Measurements from ENCODE around the gene DNAJC12.
"Not testable (repeated sequence)": the region's sequence is repeated elsewhere in the genome, so short reads cannot be mapped to it uniquely, and the experiment has no call there.

DNAJC12 gene

GRCh38 chr10:67783606-67784294 is 54.2 kb downstream of the DNAJC12 start:
- Histone ChIP-seq H4K20me1 (ENCODE audit: insufficient read depth, low read length) (no peaks in the 10 kb centered on the region), H3K27me3 (ENCODE audit: insufficient read depth, low read length) (no peaks in the 10 kb centered on the region), H3K27ac (ENCODE audit: low read depth, low read length, poor library complexity, severe bottlenecking) (peak overlapping the region; percentile 50), H3K9me3 (ENCODE audit: low read length) (no peaks in the 10 kb centered on the region), H3F3A (ENCODE audit: insufficient read depth, low read length) (peaks cover 3% of the 10 kb centered on the region; the same call in 1 of the 2 replicates), H3K4me2 (ENCODE audit: low read length) (peak overlapping the region; percentile 58), H3K9me2 (ENCODE audit: low read depth, low read length) (no peaks in the 10 kb centered on the region), H3K79me2 (ENCODE audit: insufficient read depth, low read length) (no peaks in the 10 kb centered on the region), H2AFZ (ENCODE audit: low read length) (peak overlapping the region; percentile 49), H3K9ac (ENCODE audit: low read length) (peak overlapping the region; percentile 22), H3K4me1 (ENCODE audit: insufficient read depth, low read length, severe bottlenecking) (peaks cover 54% of the 10 kb centered on the region), H3K4me3 (ENCODE audit: low read depth, low read length, poor library complexity, severe bottlenecking) (peak overlapping the region; percentile 37), H3K36me3 (ENCODE audit: insufficient read depth, low read length) (no peaks in the 10 kb centered on the region)
- TF ChIP-seq EZH2 (IDR thresholded peaks at IDR 0.05; ENCODE audit: borderline replicate concordance, low read length): no peak
- TF ChIP-seq, protein P1, sequence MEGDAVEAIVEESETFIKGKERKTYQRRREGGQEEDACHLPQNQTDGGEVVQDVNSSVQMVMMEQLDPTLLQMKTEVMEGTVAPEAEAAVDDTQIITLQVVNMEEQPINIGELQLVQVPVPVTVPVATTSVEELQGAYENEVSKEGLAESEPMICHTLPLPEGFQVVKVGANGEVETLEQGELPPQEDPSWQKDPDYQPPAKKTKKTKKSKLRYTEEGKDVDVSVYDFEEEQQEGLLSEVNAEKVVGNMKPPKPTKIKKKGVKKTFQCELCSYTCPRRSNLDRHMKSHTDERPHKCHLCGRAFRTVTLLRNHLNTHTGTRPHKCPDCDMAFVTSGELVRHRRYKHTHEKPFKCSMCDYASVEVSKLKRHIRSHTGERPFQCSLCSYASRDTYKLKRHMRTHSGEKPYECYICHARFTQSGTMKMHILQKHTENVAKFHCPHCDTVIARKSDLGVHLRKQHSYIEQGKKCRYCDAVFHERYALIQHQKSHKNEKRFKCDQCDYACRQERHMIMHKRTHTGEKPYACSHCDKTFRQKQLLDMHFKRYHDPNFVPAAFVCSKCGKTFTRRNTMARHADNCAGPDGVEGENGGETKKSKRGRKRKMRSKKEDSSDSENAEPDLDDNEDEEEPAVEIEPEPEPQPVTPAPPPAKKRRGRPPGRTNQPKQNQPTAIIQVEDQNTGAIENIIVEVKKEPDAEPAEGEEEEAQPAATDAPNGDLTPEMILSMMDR (IDR thresholded peaks at IDR 0.05; ENCODE audit: low read length): no peak

DNA sequence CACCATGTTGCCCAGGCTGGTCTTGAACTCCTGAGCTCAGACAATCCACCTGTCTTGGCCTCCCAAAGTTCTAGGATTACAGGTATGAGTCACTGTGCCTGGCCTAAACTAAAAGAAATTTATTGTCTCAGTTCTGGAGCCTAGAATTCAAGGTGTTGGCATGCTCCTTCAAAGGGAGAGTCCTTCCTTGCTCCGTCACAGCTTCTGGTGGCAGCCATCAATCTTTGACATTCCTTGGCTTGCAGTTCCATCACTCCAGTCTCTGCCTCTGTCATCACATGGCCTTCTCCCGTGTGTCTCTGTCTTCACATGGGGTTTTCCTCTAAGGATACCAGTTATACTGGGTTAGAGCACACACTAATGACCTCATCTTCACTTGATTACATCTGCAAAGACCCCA is 55.5 kb downstream of the DNAJC12 start:
- H3K9me2 ChIP-seq (ENCODE audit: low read depth, low read length): no peaks in the 10 kb centered on the region
- peaks cover 3% of the 10 kb centered on the region; the same call in 1 of the 2 replicates for H3F3A ChIP-seq (ENCODE audit: insufficient read depth, low read length)
- H3K4me1 ChIP-seq (ENCODE audit: insufficient read depth, low read length, severe bottlenecking): peaks cover 44% of the 10 kb centered on the region
- H3K36me3 ChIP-seq (ENCODE audit: insufficient read depth, low read length): no peaks in the 10 kb centered on the region
- no peak overlapping the region for H3K27ac ChIP-seq (ENCODE audit: low read depth, low read length, poor library complexity, severe bottlenecking)
- H4K20me1 ChIP-seq (ENCODE audit: insufficient read depth, low read length): no peaks in the 10 kb centered on the region
- no peaks in the 10 kb centered on the region for H3K27me3 ChIP-seq (ENCODE audit: insufficient read depth, low read length)
- no peaks in the 10 kb centered on the region for H3K79me2 ChIP-seq (ENCODE audit: insufficient read depth, low read length)
- H3K4me3 ChIP-seq (ENCODE audit: low read depth, low read length, poor library complexity, severe bottlenecking): no peak overlapping the region
- H2AFZ ChIP-seq (ENCODE audit: low read length): no peak overlapping the region
- no peaks in the 10 kb centered on the region for H3K9me3 ChIP-seq (ENCODE audit: low read length)
- H3K9ac ChIP-seq (ENCODE audit: low read length): no peak overlapping the region
- no peak overlapping the region for H3K4me2 ChIP-seq (ENCODE audit: low read length)
- TF ChIP-seq, protein P1 (IDR thresholded peaks at IDR 0.05; ENCODE audit: low read length): no peak
- no peak for TF ChIP-seq EZH2 (IDR thresholded peaks at IDR 0.05; ENCODE audit: borderline replicate concordance, low read length)

DNA sequence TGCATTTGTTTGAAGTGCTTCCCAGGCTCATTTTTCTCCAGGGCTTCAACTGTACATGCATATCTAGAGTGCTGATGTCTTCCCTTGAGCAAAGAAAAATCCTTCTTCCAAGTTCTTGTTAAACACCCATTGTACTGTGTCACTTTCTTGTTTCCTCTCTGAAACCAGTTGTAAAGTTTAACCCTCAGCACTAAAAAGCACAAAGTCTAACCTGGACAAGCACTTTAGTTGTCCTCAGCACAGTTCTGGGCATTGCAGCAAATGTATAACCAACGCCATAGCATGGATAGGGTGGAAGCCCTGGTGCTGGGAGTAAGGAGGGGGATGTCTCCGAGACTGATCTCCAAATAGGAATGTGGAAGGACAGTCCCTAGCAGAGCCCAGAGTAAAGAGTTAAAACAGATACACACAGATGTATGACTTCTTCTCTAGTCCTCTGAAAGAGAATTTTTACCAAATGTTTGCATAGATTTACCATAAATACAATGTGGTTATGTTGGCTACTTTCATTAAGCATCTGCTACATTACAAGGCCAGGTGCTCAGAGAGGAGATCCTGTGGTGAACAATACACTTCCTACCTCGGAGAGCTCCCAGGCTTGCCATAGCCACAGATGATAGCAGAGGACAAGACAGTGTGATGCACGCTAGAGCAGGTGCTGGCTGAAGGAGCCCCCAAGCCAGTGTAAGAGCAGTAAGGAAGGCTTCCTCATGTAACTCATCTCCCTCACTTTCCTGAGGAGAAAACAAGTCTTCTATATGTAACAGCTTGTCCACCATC is 57.0 kb downstream of the DNAJC12 start:
- Histone ChIP-seq H3F3A (ENCODE audit: insufficient read depth, low read length) (peaks cover 3% of the 10 kb centered on the region; the same call in 1 of the 2 replicates), H3K9ac (ENCODE audit: low read length) (no peak overlapping the region), H4K20me1 (ENCODE audit: insufficient read depth, low read length) (no peaks in the 10 kb centered on the region), H3K27me3 (ENCODE audit: insufficient read depth, low read length) (no peaks in the 10 kb centered on the region), H3K9me3 (ENCODE audit: low read length) (no peaks in the 10 kb centered on the region), H3K4me2 (ENCODE audit: low read length) (0 out of 2 replicates have a peak overlapping the region, but pooled peaks have one; percentile 14), H3K9me2 (ENCODE audit: low read depth, low read length) (no peaks in the 10 kb centered on the region), H3K4me3 (ENCODE audit: low read depth, low read length, poor library complexity, severe bottlenecking) (no peak overlapping the region), H3K4me1 (ENCODE audit: insufficient read depth, low read length, severe bottlenecking) (peaks cover 44% of the 10 kb centered on the region), H3K79me2 (ENCODE audit: insufficient read depth, low read length) (no peaks in the 10 kb centered on the region), H3K27ac (ENCODE audit: low read depth, low read length, poor library complexity, severe bottlenecking) (peak overlapping the region; percentile 29), H2AFZ (ENCODE audit: low read length) (0 out of 2 replicates have a peak overlapping the region, but pooled peaks have one; percentile 54), H3K36me3 (ENCODE audit: insufficient read depth, low read length) (no peaks in the 10 kb centered on the region)
- TF ChIP-seq, protein P1 (IDR thresholded peaks at IDR 0.05; ENCODE audit: low read length): no peak
- TF ChIP-seq EZH2 (IDR thresholded peaks at IDR 0.05; ENCODE audit: borderline replicate concordance, low read length): no peak

DNA sequence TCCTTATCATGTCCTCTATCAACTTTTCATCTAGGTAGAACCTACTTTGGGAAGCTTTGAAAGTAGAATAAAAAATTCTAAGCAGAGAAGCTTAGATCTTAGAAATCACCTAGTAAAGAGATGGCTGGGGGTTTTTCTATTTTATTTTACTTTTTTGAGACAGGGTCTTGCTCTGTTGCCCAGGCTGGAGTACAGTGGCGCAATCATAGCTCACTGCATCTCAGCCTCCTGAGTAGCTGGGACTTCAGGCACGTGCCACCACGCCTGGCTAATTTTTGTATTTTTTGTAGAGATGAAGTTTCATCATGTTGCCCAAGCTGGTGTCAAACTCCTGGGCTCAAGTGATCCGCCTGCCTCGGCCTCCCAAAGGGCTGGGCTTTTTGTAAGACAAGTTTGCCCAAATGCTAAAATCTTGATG is 57.8 kb downstream of the DNAJC12 start:
- not testable (repeated sequence) for H2AFZ ChIP-seq (ENCODE audit: low read length); H3K36me3 ChIP-seq (ENCODE audit: insufficient read depth, low read length); H3F3A ChIP-seq (ENCODE audit: insufficient read depth, low read length); H3K79me2 ChIP-seq (ENCODE audit: insufficient read depth, low read length); H3K9ac ChIP-seq (ENCODE audit: low read length); H3K4me3 ChIP-seq (ENCODE audit: low read depth, low read length, poor library complexity, severe bottlenecking); H3K27me3 ChIP-seq (ENCODE audit: insufficient read depth, low read length); H3K9me3 ChIP-seq (ENCODE audit: low read length); H3K4me2 ChIP-seq (ENCODE audit: low read length); H4K20me1 ChIP-seq (ENCODE audit: insufficient read depth, low read length); H3K9me2 ChIP-seq (ENCODE audit: low read depth, low read length)
- peak overlapping the region; percentile 29 for H3K27ac ChIP-seq (ENCODE audit: low read depth, low read length, poor library complexity, severe bottlenecking)
- peaks cover 44% of the 10 kb centered on the region for H3K4me1 ChIP-seq (ENCODE audit: insufficient read depth, low read length, severe bottlenecking)

All from OCI-LY1 (cell line).